Activated CD4-positive, CD25-positive, alpha-beta regulatory T cell treated with anti-CD3 and anti-CD28 coated beads, Interleukin-2, amount 50 U/mL, for 72 hours (primary cell): ENCODE results near the gene EPB41L5.
"Not testable (repeated sequence)": the region's sequence is repeated elsewhere in the genome, so short reads cannot be mapped to it uniquely, and the experiment has no call there.

Source experiments
- DNase-seq: peaks from one replicate; pipeline ENCODE4 v3.0.0; 2021

EPB41L5 gene

GRCh38 chr2:120029672-120030640 lies 17.1 kb downstream of the EPB41L5 start:
- no peak for DNase-seq

- no peak for DNase-seq
Observed at GRCh38 chr2:120032297-120032696, 19.4 kb downstream of the EPB41L5 start.

GRCh38 chr2:120034027-120034426 lies 21.1 kb downstream of the EPB41L5 start:
- DNase-seq: no peak

GRCh38 chr2:120034621-120035020 lies 21.7 kb downstream of the EPB41L5 start:
- no peak for DNase-seq

GRCh38 chr2:120036145-120036544 lies 23.3 kb downstream of the EPB41L5 start:
- no peak for DNase-seq

GRCh38 chr2:120037995-120038541 lies 25.2 kb downstream of the EPB41L5 start:
- DNase-seq: no peak

GRCh38 chr2:120042359-120042758 lies 29.5 kb downstream of the EPB41L5 start:
- no peak for DNase-seq

GRCh38 chr2:120044336-120044735 lies 31.5 kb downstream of the EPB41L5 start:
- DNase-seq: no peak

- DNase-seq: not testable (repeated sequence)
Observed at GRCh38 chr2:120045775-120046174, 32.9 kb downstream of the EPB41L5 start.

GRCh38 chr2:120046252-120046651 lies 33.4 kb downstream of the EPB41L5 start:
- not testable (repeated sequence) for DNase-seq

GRCh38 chr2:120052597-120052996 lies 39.7 kb downstream of the EPB41L5 start:
- DNase-seq: no peak

- DNase-seq: no peak
Observed at GRCh38 chr2:120053891-120054290, 41.0 kb downstream of the EPB41L5 start.

- no peak for DNase-seq
Observed at GRCh38 chr2:120059483-120059882, 46.6 kb downstream of the EPB41L5 start.

- no peak for DNase-seq
Observed at GRCh38 chr2:120060088-120060623, 47.3 kb downstream of the EPB41L5 start.

- DNase-seq: no peak
Observed at GRCh38 chr2:120064664-120065063, 51.8 kb downstream of the EPB41L5 start.

GRCh38 chr2:120066800-120067547 lies 54.1 kb downstream of the EPB41L5 start:
- DNase-seq: no peak

- not testable (repeated sequence) for DNase-seq
Observed at GRCh38 chr2:120068040-120068658, 55.3 kb downstream of the EPB41L5 start.

- DNase-seq: no peak
Observed at GRCh38 chr2:120075545-120075944, 62.7 kb downstream of the EPB41L5 start.

GRCh38 chr2:120077896-120078295 lies 65.0 kb downstream of the EPB41L5 start:
- no peak for DNase-seq

GRCh38 chr2:120079647-120080046 lies 66.8 kb downstream of the EPB41L5 start:
- no peak for DNase-seq

GRCh38 chr2:120091436-120091835 lies 78.6 kb downstream of the EPB41L5 start:
- DNase-seq: no peak

GRCh38 chr2:120094795-120095194 lies 81.9 kb downstream of the EPB41L5 start:
- no peak for DNase-seq

- no peak for DNase-seq
Observed at GRCh38 chr2:120100627-120101026, 87.8 kb downstream of the EPB41L5 start.
